ENCODE results near the gene PURA. TPM values are rescaled to one million over a fixed set of nuclear protein-coding genes. Genes with fewer than 3 reads are reported as not detected.

PURA gene
- total RNA-seq, 2 donors from 2014 or later, result 11.1 to 14.3 TPM

DNA sequence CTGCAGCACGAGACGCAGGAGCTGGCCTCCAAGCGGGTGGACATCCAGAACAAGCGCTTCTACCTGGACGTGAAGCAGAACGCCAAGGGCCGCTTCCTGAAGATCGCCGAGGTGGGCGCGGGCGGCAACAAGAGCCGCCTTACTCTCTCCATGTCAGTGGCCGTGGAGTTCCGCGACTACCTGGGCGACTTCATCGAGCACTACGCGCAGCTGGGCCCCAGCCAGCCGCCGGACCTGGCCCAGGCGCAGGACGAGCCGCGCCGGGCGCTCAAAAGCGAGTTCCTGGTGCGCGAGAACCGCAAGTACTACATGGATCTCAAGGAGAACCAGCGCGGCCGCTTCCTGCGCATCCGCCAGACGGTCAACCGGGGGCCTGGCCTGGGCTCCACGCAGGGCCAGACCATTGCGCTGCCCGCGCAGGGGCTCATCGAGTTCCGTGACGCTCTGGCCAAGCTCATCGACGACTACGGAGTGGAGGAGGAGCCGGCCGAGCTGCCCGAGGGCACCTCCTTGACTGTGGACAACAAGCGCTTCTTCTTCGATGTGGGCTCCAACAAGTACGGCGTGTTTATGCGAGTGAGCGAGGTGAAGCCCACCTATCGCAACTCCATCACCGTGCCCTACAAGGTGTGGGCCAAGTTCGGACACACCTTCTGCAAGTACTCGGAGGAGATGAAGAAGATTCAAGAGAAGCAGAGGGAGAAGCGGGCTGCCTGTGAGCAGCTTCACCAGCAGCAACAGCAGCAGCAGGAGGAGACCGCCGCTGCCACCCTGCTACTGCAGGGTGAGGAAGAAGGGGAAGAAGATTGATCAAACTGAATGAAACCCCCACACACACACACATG, 654 bp downstream of the PURA start:
- peak; percentile 63 for ATAC-seq (replicated peaks)
- no peaks in the 10 kb centered on the region for H3K27me3 Mint-ChIP-seq
- H3K4me3 Mint-ChIP-seq, result peak overlapping the region; percentile 97
- H3K9me3 Mint-ChIP-seq, result no peaks in the 10 kb centered on the region
- peaks cover 16% of the 10 kb centered on the region for H3K36me3 Mint-ChIP-seq (ENCODE audit: low read depth)
- H3K4me1 Mint-ChIP-seq, result peaks cover 23% of the 10 kb centered on the region
- peak overlapping the region; percentile 84 for H3K27ac Mint-ChIP-seq

DNA sequence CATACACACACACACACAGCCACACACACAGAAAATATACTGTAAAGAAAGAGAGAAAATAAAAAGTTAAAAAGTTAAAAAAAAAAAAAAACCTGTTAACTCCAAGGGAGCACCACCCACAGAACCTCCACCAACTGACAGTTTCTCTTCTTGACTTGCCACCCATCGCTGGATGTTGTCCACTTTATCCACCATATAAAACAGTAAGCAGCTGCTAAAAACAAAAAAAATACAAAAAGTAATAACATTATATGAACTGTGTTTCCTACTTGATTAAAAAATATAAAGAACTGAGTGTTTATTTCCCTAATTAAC, 1.2 kb downstream of the PURA start:
- Mint-ChIP-seq H3K9me3 (no peaks in the 10 kb centered on the region), H3K4me3 (peak overlapping the region; percentile 97), H3K4me1 (peaks cover 23% of the 10 kb centered on the region), H3K36me3 (ENCODE audit: low read depth) (peaks cover 16% of the 10 kb centered on the region), H3K27me3 (no peaks in the 10 kb centered on the region), H3K27ac (peak overlapping the region; percentile 84)
- ATAC-seq (replicated peaks), result no peak

DNA sequence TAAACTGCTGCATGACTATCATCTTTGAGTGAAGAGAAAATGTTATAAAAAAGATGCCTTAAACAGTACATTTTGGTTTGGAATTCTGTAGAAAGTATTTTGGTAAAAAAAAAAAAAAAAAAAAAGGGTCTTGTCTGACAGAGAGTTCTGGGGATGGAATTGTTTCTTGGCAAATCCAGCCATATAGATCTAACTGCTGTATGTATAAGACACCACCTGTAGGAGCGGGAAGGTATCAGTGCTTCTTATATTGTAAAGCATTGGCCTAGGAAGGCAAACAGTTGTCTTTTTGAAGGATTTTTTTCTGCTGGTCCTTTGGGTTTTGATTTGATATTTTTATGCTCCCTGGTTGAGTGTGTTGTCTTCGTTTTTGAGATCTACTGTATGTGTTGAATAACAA, 2.8 kb downstream of the PURA start:
- no peak for ATAC-seq (replicated peaks)
- Mint-ChIP-seq H3K4me3 (peak overlapping the region; percentile 97), H3K27me3 (no peaks in the 10 kb centered on the region), H3K27ac (no peak overlapping the region), H3K9me3 (no peaks in the 10 kb centered on the region), H3K4me1 (peaks cover 21% of the 10 kb centered on the region), H3K36me3 (ENCODE audit: low read depth) (peaks cover 16% of the 10 kb centered on the region)

DNA sequence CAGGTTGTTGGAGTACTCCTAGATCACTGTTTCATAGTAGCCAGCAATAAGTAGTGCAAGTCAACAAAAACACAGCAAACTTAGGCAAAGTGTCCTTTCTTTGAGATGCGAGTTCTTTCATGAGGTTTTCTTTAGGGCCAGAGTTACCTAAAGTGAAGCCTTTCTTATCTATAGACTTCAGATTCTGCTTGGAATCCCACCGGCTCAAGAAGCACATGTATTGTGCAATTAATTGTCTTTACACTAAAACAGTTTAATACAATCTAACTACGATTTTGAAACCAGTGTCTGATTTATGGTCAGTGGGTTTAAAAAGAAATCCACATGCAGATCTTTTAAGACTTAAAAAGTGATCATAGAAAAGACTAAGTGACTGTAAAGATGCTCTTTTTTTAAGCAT, 3.6 kb downstream of the PURA start:
- Mint-ChIP-seq H3K9me3 (no peaks in the 10 kb centered on the region), H3K4me1 (peaks cover 17% of the 10 kb centered on the region), H3K27me3 (no peaks in the 10 kb centered on the region), H3K27ac (no peak overlapping the region), H3K36me3 (ENCODE audit: low read depth) (peaks cover 16% of the 10 kb centered on the region), H3K4me3 (peak overlapping the region; percentile 97)
- ATAC-seq (replicated peaks), result no peak

DNA sequence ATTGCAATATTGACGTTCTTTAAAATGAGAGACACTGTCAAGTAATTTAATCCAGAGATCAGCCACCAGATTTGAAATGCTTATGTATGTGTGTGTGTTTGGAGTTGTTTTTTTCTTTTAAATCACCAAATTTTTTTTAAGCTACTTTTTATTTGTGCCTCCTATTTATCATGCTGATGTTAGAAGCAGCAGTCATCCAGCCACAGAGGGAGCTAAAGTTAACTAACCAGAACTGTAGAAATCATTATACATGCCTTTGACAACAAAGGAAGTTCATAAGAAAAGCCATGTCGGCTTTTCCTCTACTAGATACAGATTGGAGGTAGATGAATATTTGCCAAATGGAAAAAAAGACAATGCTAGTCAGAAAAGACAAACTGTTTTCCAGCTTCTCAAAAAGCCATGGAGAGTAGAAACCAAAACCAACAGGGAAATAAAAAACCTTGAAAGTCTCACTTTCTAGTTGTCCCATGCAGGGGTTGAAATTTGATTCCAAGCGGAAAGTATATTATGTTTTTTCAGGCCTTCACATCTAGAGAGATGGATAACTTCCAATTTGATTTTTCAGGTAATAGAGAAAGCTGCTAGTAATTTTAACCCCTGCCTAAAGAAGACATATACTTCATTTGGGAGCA, 4.5 kb downstream of the PURA start:
- no peak for ATAC-seq (replicated peaks)
- no peaks in the 10 kb centered on the region for H3K27me3 Mint-ChIP-seq
- peak overlapping the region; percentile 43 for H3K4me3 Mint-ChIP-seq
- peaks cover 17% of the 10 kb centered on the region for H3K4me1 Mint-ChIP-seq
- H3K36me3 Mint-ChIP-seq (ENCODE audit: low read depth), result peaks cover 16% of the 10 kb centered on the region
- no peaks in the 10 kb centered on the region for H3K9me3 Mint-ChIP-seq
- peak overlapping the region; percentile 51 for H3K27ac Mint-ChIP-seq

DNA sequence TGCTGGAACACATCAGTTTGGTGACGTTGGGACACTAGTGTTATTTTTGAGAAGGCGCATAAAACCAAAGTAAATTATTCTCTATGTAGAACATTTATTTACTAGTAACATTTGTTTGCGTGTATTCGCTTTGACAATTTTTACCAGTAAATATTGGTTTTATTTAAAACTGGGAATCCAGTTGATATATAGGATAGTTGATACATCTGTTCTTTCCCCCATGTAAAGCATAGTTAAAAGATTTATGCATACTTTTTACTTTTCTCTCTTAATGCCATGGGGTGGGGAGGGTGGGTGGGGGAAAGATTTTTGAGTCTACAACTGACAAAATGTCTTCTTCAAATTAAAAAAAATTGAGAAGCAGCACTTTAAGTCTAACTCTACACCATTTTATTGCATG, 11.7 kb downstream of the PURA start, which contains the start of gene IGIP:
Gene IGIP, plus strand, starts transcription at position 301 of the 400 bp plus-strand sequence. CDS start 2,540 bp downstream, outside the sequence.
- Mint-ChIP-seq H3K27me3 (no peaks in the 10 kb centered on the region), H3K36me3 (ENCODE audit: low read depth) (no peaks in the 10 kb centered on the region), H3K4me1 (peaks cover 4% of the 10 kb centered on the region), H3K4me3 (no peak within 1 kb of the TSS), H3K27ac (no peak within 1 kb of the TSS), H3K9me3 (no peaks in the 10 kb centered on the region)
- ATAC-seq (replicated peaks), result no peak

DNA sequence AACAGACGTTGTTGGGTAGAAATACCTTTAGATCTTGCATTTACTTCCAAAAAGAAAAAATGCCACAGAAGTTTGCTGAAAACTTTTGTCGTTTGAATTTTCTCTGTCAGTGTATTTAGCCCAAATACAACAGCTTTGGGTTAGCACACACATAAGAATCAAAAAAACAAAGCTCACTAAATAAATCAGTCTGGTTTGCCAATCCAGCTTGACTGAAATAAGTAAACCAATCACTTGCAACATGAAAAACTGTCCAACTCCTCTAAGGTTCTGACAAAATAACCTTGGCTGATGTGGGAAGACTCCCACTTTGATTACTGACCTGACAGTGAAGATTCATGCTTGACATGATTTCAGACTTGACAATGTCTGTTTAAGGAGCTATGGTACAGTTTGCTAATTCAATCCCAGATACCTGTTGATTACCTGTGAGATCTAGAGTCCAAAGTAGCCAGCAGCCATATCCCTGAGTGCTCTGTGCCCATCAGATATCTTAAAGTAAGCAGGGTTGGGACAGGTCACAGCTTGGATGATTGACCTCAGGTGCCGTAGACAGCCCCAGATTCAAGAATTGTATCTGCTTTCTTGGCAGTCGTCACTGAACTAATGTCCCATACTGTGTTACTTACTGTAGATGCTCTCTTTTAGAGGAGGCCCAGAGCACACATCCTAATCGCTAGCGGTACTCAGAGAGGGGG, 12.6 kb downstream of the PURA start:
- Mint-ChIP-seq H3K36me3 (ENCODE audit: low read depth) (no peaks in the 10 kb centered on the region), H3K4me3 (no peak overlapping the region), H3K27ac (no peak overlapping the region), H3K27me3 (no peaks in the 10 kb centered on the region), H3K4me1 (peaks cover 6% of the 10 kb centered on the region), H3K9me3 (no peaks in the 10 kb centered on the region)
- no peak for ATAC-seq (replicated peaks)

DNA sequence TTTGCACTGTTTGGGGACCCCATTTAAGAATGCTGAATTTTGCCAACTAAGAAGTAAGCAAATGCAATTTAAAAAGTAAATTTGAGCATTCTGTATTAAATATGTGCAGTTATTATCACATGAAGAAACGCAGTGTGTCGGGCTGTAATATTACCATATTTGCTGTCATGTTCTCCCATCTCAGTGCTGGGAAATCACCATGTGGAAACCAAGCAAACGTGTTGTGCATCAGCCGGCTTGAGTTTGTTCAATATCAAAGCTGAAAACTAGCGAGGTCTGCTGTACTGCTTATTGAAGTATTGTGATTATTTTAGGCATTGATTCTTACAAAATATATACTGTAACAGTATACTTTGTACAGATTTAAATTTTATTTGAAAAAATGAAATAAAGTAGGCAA, 14.5 kb downstream of the PURA start:
- Mint-ChIP-seq H3K27me3 (no peaks in the 10 kb centered on the region), H3K9me3 (no peaks in the 10 kb centered on the region), H3K36me3 (ENCODE audit: low read depth) (no peaks in the 10 kb centered on the region), H3K4me1 (peaks cover 15% of the 10 kb centered on the region), H3K4me3 (no peak overlapping the region), H3K27ac (no peak overlapping the region)
- ATAC-seq (replicated peaks), result no peak

DNA sequence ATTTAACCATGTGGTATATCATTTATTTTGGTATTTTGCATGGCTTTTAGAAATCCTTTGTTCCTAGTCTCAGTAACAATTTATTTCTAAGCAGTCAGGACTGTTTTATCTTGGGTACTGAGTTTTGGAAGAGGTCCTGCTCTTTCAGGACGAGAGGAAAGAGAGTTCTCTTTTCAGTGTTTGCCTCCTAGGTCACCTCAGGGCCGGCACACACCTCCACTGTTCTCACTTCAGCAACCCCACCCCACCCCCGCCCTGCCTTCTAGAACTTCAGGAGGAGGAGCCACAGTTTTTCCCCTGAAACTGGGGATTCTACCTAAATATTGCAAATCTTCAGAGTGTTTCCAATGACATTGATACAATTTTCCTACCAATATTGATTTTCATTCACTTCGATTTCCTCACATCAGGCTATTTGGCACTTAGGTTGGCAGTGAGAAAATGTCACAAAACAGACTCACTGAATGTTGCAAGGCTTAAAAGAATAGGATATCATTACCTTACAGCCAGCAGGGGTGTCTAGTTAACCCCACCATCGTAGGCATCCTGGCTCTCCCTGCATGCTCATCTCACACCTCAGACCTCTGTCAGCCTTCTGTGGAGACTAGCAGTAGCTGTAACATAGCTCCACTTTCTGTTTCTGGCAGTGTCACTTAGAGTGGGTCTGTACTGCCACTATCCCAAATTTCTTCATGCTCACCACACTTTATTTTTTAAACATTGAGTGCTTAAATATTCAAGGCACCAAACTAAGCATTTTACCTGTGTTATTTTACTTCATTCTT, 17.2 kb downstream of the PURA start:
- H3K36me3 Mint-ChIP-seq (ENCODE audit: low read depth), result no peaks in the 10 kb centered on the region
- no peak for ATAC-seq (replicated peaks)
- H3K4me3 Mint-ChIP-seq, result peak overlapping the region; percentile 44
- H3K27ac Mint-ChIP-seq, result peak overlapping the region; percentile 39
- H3K9me3 Mint-ChIP-seq, result no peaks in the 10 kb centered on the region
- no peaks in the 10 kb centered on the region for H3K27me3 Mint-ChIP-seq
- H3K4me1 Mint-ChIP-seq, result peaks cover 26% of the 10 kb centered on the region

DNA sequence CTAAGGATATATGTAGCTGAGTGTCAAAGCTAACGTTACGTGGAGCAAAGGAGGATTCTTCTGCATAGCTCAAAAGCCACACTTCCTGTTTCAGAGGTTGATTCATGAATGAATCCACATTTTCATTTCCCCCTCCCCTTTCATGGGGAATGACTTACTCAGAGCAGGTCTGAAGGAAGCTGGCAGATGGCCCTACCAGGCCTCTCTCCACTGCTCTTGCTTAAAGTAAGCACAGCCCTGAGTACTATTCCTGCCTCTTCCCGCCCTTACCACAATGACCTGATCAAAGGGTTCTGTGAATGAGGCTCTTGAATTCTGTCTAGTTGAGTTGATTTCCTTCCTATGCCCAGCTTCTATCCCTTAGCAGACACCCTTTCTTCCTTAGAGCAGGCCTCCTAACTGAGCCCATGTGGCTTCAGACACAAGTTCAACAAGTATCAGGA, 18.1 kb downstream of the PURA start:
- Mint-ChIP-seq H3K4me1 (peaks cover 26% of the 10 kb centered on the region), H3K4me3 (peak overlapping the region; percentile 44), H3K27me3 (no peaks in the 10 kb centered on the region), H3K9me3 (no peaks in the 10 kb centered on the region), H3K27ac (peak overlapping the region; percentile 39), H3K36me3 (ENCODE audit: low read depth) (no peaks in the 10 kb centered on the region)
- peak; percentile 92 for ATAC-seq (replicated peaks)

DNA sequence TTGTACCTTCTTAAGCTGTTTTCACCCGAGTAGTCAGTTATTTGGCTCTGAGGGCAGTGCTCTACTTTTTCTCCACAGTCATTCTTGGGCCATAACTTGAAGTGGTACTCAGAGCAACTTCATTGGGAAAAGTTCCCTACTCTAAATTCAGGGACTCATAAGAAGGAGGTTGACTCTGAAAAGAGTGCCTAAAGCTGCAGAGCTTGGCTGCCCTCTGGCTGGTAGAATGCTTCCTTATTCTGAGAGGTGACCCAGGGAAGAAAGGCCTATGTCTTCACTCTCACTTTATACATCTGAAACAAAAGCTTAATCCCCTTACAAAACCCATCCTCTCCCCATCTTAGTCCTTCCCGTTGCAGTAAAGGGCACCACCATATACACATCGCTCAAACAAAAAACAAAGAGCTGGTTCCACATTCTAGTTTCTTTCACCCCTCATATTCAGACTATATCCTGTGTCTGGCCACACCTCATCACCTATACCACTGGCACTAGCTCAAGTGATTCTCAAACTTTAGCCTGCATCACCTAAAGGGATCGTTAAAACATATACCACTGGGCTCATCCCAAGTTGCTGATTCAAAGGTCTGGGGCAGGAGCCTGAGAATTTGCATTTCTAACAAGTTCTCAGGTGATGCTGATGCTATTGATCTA, 19.7 kb downstream of the PURA start:
- Mint-ChIP-seq H3K4me3 (no peak overlapping the region), H3K27ac (no peak overlapping the region), H3K4me1 (peaks cover 26% of the 10 kb centered on the region), H3K9me3 (no peaks in the 10 kb centered on the region), H3K36me3 (ENCODE audit: low read depth) (no peaks in the 10 kb centered on the region), H3K27me3 (no peaks in the 10 kb centered on the region)
- no peak for ATAC-seq (replicated peaks)

DNA sequence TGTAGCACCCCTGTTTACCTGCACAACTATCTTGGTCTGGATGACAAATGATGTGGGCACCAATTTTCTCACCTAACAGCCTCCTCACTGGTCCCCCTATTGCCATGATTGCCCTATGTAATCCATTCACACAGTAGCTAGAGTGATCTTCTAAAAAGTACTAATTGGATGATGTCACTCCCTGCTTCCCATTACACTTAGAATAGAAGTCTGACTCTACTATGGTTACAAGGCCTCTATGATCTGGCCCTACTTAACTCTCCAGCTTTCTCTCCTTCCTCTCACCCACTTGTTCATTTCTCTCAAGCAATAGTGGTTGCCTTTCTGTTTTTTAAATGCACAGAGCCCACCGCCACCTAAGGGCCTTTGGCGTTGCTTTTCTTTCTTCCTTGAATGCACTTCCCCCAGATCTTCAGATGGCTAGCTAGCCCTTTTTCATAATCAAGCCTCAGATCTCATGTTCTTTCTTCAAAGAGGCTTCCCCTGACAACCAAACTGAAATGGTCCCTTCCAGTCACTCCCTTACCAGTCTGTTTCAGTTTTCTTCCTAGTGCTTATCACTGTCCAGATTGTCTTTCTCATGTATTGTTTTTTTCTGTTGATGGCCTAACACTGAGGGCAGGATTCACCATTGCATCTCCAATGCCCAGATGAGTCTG, 20.5 kb downstream of the PURA start:
- Mint-ChIP-seq H3K27me3 (no peaks in the 10 kb centered on the region), H3K27ac (peak overlapping the region; percentile 3), H3K4me3 (no peak overlapping the region), H3K36me3 (ENCODE audit: low read depth) (no peaks in the 10 kb centered on the region), H3K4me1 (peaks cover 26% of the 10 kb centered on the region), H3K9me3 (no peaks in the 10 kb centered on the region)
- no peak for ATAC-seq (replicated peaks)

DNA sequence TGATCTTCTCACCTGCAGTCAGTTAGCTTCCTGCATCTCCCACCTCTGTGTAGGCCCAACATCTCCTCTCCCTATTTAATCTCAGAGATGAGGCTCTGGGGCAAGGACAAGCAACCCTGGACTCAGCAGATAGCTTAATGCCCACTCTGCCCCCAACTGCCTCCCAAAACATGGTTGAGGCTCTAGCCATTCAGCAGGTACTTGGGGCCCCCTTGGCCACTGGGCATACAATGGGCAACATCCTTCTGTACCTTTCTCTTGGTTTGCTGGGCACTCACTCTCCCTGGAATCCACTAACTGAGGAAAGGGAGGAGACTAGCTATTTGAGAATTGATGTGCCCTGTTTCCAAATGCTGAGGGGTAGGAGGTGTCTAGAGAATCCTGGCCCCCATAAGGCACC, 21.2 kb downstream of the PURA start:
- Mint-ChIP-seq H3K27ac (no peak overlapping the region), H3K4me1 (peaks cover 26% of the 10 kb centered on the region), H3K27me3 (no peaks in the 10 kb centered on the region), H3K36me3 (ENCODE audit: low read depth) (no peaks in the 10 kb centered on the region), H3K9me3 (no peaks in the 10 kb centered on the region), H3K4me3 (no peak overlapping the region)
- ATAC-seq (replicated peaks), result no peak
